Measurements from ENCODE around the gene ABCC10.

DNA sequence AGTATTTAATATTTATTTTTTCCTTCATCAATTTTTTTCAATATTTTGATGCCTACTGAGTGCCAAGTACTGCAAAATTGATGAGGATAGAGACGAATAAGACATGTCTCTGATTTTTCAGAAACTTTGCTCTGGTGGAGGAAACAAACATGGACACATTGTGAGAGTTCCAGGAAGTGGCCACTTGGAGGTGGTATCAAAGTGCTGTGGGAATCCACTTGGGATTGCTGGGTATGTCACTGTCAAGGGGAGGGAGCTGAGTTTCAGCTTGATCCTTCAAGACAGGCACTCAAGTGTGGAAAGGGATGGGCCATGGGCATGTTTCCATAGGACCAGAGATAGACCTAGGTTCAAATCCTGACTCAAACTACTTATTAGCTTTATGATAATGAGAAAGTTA, 24.5 kb upstream of the ABCC10 start:
- TF ChIP-seq, protein P1, sequence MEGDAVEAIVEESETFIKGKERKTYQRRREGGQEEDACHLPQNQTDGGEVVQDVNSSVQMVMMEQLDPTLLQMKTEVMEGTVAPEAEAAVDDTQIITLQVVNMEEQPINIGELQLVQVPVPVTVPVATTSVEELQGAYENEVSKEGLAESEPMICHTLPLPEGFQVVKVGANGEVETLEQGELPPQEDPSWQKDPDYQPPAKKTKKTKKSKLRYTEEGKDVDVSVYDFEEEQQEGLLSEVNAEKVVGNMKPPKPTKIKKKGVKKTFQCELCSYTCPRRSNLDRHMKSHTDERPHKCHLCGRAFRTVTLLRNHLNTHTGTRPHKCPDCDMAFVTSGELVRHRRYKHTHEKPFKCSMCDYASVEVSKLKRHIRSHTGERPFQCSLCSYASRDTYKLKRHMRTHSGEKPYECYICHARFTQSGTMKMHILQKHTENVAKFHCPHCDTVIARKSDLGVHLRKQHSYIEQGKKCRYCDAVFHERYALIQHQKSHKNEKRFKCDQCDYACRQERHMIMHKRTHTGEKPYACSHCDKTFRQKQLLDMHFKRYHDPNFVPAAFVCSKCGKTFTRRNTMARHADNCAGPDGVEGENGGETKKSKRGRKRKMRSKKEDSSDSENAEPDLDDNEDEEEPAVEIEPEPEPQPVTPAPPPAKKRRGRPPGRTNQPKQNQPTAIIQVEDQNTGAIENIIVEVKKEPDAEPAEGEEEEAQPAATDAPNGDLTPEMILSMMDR (IDR thresholded peaks at IDR 0.05): no peak
- TF ChIP-seq POLR2A (IDR thresholded peaks at IDR 0.05): no peak

All from heart left ventricle (tissue), 13 donors.